ENCODE data around the gene RPA3. TPM values are rescaled to one million over a fixed set of nuclear protein-coding genes. Genes with fewer than 3 reads are reported as not detected.
A peak's percentile ranks its signal among the peaks of the same experiment; 100 is the strongest.

Gene RPA3
- total RNA-seq, 1 donor from 2014 or later, result 18.2 TPM

GRCh38 chr7:7707806-7708205 is 10.6 kb downstream of the RPA3 start:
- FAIRE-seq (no peak), DNase-seq (ENCODE audit: low read depth) (peak; percentile 58)
- H3K27me3 ChIP-seq (ENCODE audit: control insufficient read depth, insufficient read depth, low read length), result no peaks in the 10 kb centered on the region
- TF ChIP-seq CTCF (IDR thresholded peaks at IDR 0.05; ENCODE audit: insufficient read depth, low read length, severe bottlenecking), result no peak
- H3K4me3 ChIP-seq (ENCODE audit: low read depth, low read length), result no peak overlapping the region
- H3K36me3 ChIP-seq (ENCODE audit: control insufficient read depth, insufficient read depth, low read length), result no peaks in the 10 kb centered on the region

GRCh38 chr7:7707246-7707645 is 11.2 kb downstream of the RPA3 start:
- no peak for FAIRE-seq
- Histone ChIP-seq H3K4me3 (ENCODE audit: low read depth, low read length) (no peak overlapping the region), H3K36me3 (ENCODE audit: control insufficient read depth, insufficient read depth, low read length) (no peaks in the 10 kb centered on the region), H3K27me3 (ENCODE audit: control insufficient read depth, insufficient read depth, low read length) (no peaks in the 10 kb centered on the region)
- TF ChIP-seq CTCF (IDR thresholded peaks at IDR 0.05; ENCODE audit: insufficient read depth, low read length, severe bottlenecking), result no peak
- no peak for DNase-seq (ENCODE audit: low read depth)

GRCh38 chr7:7706556-7707172 is 11.7 kb downstream of the RPA3 start:
- no peaks in the 10 kb centered on the region for H3K36me3 ChIP-seq (ENCODE audit: control insufficient read depth, insufficient read depth, low read length)
- H3K27me3 ChIP-seq (ENCODE audit: control insufficient read depth, insufficient read depth, low read length), result no peaks in the 10 kb centered on the region
- FAIRE-seq (no peak), DNase-seq (ENCODE audit: low read depth) (no peak)
- H3K4me3 ChIP-seq (ENCODE audit: low read depth, low read length), result no peak overlapping the region
- TF ChIP-seq CTCF (IDR thresholded peaks at IDR 0.05; ENCODE audit: insufficient read depth, low read length, severe bottlenecking), result no peak

- no peak for TF ChIP-seq CTCF (IDR thresholded peaks at IDR 0.05; ENCODE audit: insufficient read depth, low read length, severe bottlenecking)
- Histone ChIP-seq H3K4me3 (ENCODE audit: low read depth, low read length) (no peak overlapping the region), H3K27me3 (ENCODE audit: control insufficient read depth, insufficient read depth, low read length) (no peaks in the 10 kb centered on the region), H3K36me3 (ENCODE audit: control insufficient read depth, insufficient read depth, low read length) (no peaks in the 10 kb centered on the region)
- FAIRE-seq, result no peak
- DNase-seq (ENCODE audit: low read depth), result no peak
Observed at GRCh38 chr7:7706101-7706511, 12.3 kb downstream of the RPA3 start.

GRCh38 chr7:7705318-7705717 is 13.1 kb downstream of the RPA3 start:
- FAIRE-seq, result no peak
- TF ChIP-seq CTCF (IDR thresholded peaks at IDR 0.05; ENCODE audit: insufficient read depth, low read length, severe bottlenecking), result no peak

GRCh38 chr7:7704867-7705266 is 13.5 kb downstream of the RPA3 start:
- no peaks in the 10 kb centered on the region for H3K36me3 ChIP-seq (ENCODE audit: control insufficient read depth, insufficient read depth, low read length)
- no peaks in the 10 kb centered on the region for H3K27me3 ChIP-seq (ENCODE audit: control insufficient read depth, insufficient read depth, low read length)
- DNase-seq (ENCODE audit: low read depth) (peak; percentile 91), FAIRE-seq (peak; percentile 64)
- TF ChIP-seq CTCF (IDR thresholded peaks at IDR 0.05; ENCODE audit: insufficient read depth, low read length, severe bottlenecking), result no peak
- H3K4me3 ChIP-seq (ENCODE audit: low read depth, low read length), result no peak overlapping the region

More at GRCh38 chr7:7705318-7705717, 13.1 kb downstream of the RPA3 start:
- no peaks in the 10 kb centered on the region for H3K36me3 ChIP-seq (ENCODE audit: control insufficient read depth, insufficient read depth, low read length)
- H3K27me3 ChIP-seq (ENCODE audit: control insufficient read depth, insufficient read depth, low read length), result no peaks in the 10 kb centered on the region
- no peak overlapping the region for H3K4me3 ChIP-seq (ENCODE audit: low read depth, low read length)
- peak; percentile 49 for DNase-seq (ENCODE audit: low read depth)

Data from bronchial epithelial cell (primary cell).